Endothelial cell (in vitro differentiated cells): ENCODE measurements around the gene CDKL5. TPM values are rescaled to one million over a fixed set of nuclear protein-coding genes. Genes with fewer than 3 reads are reported as not detected.

ENCODE experiments used
- DNase-seq: peaks from one replicate; pipeline ENCODE4 v3.0.0; 2021; ENCODE audit warnings: low spot score
- H3K27ac Mint-ChIP-seq: one replicate; pipeline ENCODE4 v1.8.0; 2021; ENCODE audit warnings: mixed read lengths, inconsistent platforms; ENCODE audit not compliant: unreplicated experiment
- H3K27me3 Mint-ChIP-seq: one replicate; pipeline ENCODE4 v1.8.0; 2021; ENCODE audit warnings: mild to moderate bottlenecking, moderate library complexity, mixed read lengths, inconsistent platforms; ENCODE audit not compliant: unreplicated experiment
- H3K36me3 Mint-ChIP-seq: one replicate; pipeline ENCODE4 v1.8.0; 2021; ENCODE audit warnings: mild to moderate bottlenecking, low read depth, mixed read lengths, inconsistent platforms; ENCODE audit not compliant: unreplicated experiment
- H3K4me1 Mint-ChIP-seq: one replicate; pipeline ENCODE4 v1.8.0; 2021; ENCODE audit warnings: mild to moderate bottlenecking, mixed read lengths, inconsistent platforms; ENCODE audit not compliant: unreplicated experiment
- H3K4me3 Mint-ChIP-seq: one replicate; pipeline ENCODE4 v1.8.0; 2021; ENCODE audit warnings: mild to moderate bottlenecking, mixed read lengths, inconsistent platforms; ENCODE audit not compliant: unreplicated experiment
- H3K9me3 Mint-ChIP-seq: one replicate; pipeline ENCODE4 v1.8.0; 2021; ENCODE audit warnings: mixed read lengths, inconsistent platforms; ENCODE audit not compliant: unreplicated experiment
- CTCF ChIP-seq: fragments of 200-600 bp; sonication (generic); IDR thresholded peaks from one replicate; pipeline ENCODE4 v1.5.0; 2021; ENCODE audit warnings: antibody characterized with exemption; ENCODE audit not compliant: unreplicated experiment
- total RNA-seq: library from RNA; stranded (reverse); fragmentation: NEBNext Ultra II Directional; extraction: Animal tissue kit (Norgen Biotek cat#: 25700); gene quantifications from one replicate; pipeline ENCODE4 v1.2.1, GENCODE V29; 2021; ENCODE audit not compliant: unreplicated experiment

Gene CDKL5
- total RNA-seq, 1 donor from 2014 or later: 10.6 TPM

DNA sequence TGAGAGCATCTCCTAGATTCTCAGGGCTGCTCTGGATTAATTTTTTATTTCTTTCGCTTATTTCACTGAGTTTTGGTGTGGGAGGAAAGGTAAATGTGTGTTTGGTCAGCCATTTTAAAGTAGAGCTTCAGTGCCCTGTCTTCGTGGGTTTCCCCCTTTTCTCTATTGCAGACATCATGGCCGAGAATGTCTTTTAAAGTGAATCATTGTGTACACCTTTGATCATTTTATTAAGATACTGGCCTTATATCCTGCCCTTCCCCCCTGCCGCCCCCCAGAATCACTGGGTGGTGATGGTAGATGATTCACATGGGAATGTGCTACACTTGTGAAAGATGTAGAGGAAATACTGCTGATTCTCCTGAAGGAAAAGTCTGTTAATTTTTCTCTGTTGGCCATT is 23.8 kb downstream of the CDKL5 start:
- Mint-ChIP-seq H3K36me3 (peaks cover 5% of the 10 kb centered on the region), H3K4me1 (peaks cover 3% of the 10 kb centered on the region), H3K27ac (no peak overlapping the region), H3K9me3 (no peaks in the 10 kb centered on the region), H3K27me3 (no peaks in the 10 kb centered on the region), H3K4me3 (no peak overlapping the region)
- no peak for TF ChIP-seq CTCF
- no peak for DNase-seq

DNA sequence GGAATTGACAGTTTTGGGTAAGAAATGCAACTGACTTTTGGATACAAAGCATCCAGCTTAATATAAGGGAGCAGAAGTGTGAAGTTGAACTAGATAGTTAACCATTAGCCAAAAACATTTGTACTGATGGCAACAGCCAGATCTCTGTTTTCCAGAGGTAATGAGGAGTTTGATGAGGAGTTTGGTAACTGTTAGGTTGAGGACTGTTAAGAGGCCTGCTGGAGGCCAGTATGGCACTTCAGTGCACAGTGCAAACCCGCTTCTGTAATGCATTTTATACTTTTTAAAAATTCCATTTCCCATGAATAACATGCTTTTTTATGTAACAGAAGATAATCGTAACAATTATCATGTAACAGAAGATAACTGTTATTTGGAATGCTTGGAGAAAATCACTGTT is 30.0 kb downstream of the CDKL5 start:
- H3K27ac Mint-ChIP-seq: no peak overlapping the region
- no peak for TF ChIP-seq CTCF
- DNase-seq: no peak
- no peaks in the 10 kb centered on the region for H3K9me3 Mint-ChIP-seq
- H3K4me3 Mint-ChIP-seq: no peak overlapping the region
- H3K27me3 Mint-ChIP-seq: peaks cover 2% of the 10 kb centered on the region
- H3K36me3 Mint-ChIP-seq: no peaks in the 10 kb centered on the region
- H3K4me1 Mint-ChIP-seq: peaks cover 3% of the 10 kb centered on the region

DNA sequence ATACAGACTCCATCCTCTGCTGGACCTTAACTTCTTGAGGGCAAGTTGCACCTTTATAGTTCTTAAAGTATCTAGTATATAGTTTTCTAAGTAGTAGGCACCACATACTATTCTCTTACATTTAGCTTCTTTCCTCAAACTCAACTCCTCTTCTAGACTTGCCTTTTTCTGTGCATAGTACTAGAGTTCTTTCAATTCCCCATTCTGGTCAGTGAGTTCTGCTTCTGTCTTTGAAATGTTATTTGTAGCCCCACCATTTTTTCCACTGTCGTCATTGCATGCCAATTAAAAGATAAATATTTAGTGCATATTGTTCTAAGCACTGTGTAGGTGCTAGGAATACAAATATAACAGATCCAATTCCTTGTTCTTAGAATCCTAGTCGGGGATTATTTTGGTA is 31.6 kb downstream of the CDKL5 start:
- no peak for TF ChIP-seq CTCF
- no peak for DNase-seq
- Mint-ChIP-seq H3K27ac (no peak overlapping the region), H3K27me3 (peaks cover 2% of the 10 kb centered on the region), H3K4me3 (no peak overlapping the region), H3K36me3 (no peaks in the 10 kb centered on the region), H3K4me1 (peaks cover 8% of the 10 kb centered on the region), H3K9me3 (no peaks in the 10 kb centered on the region)

DNA sequence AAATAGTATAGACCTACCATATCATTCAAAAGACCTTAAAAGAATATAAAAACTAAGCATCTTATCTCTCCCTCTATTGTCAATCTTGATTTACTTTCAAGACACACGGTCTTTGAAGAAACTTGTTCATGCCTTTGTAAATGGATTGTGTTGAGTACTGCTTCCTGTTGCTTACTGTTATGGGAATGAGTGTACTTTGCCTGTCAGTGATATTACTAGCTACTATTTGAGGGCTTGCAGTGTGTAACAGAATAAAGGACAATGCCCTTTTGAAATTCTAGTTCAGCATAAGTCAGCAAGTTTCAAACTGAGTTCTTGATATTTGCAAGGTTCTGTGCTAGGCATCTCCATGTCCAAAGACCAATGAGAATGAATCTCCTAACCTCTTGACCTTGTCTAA is 36.0 kb downstream of the CDKL5 start:
- Mint-ChIP-seq H3K9me3 (no peaks in the 10 kb centered on the region), H3K27ac (no peak overlapping the region), H3K27me3 (peaks cover 2% of the 10 kb centered on the region), H3K4me3 (no peak overlapping the region), H3K4me1 (peaks cover 15% of the 10 kb centered on the region), H3K36me3 (no peaks in the 10 kb centered on the region)
- DNase-seq: no peak
- TF ChIP-seq CTCF: no peak

DNA sequence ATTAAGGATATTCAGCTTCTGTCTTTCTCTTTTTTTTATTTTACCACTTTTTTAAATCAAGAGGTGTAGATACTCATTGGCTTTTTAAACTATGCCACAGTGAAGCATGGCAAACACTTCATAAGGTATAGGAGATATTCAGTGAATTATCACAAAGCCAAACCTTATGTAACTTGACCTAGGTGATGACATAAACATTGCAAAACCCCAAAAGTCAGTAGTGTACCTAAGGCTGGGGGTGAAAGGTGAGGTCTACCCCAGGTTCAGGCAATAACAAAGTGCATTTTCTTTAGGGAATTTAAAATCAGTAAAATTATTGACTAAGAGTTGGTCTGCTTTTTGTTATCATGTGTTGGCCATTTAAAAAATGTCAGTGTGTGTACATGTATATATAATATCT is 39.1 kb downstream of the CDKL5 start:
- no peaks in the 10 kb centered on the region for H3K9me3 Mint-ChIP-seq
- peaks cover 12% of the 10 kb centered on the region for H3K4me1 Mint-ChIP-seq
- no peaks in the 10 kb centered on the region for H3K36me3 Mint-ChIP-seq
- H3K27me3 Mint-ChIP-seq: no peaks in the 10 kb centered on the region
- no peak for TF ChIP-seq CTCF
- H3K27ac Mint-ChIP-seq: no peak overlapping the region
- no peak overlapping the region for H3K4me3 Mint-ChIP-seq
- DNase-seq: no peak
